ENCODE measurements around the gene PEDS1.

The PEDS1 gene

DNA sequence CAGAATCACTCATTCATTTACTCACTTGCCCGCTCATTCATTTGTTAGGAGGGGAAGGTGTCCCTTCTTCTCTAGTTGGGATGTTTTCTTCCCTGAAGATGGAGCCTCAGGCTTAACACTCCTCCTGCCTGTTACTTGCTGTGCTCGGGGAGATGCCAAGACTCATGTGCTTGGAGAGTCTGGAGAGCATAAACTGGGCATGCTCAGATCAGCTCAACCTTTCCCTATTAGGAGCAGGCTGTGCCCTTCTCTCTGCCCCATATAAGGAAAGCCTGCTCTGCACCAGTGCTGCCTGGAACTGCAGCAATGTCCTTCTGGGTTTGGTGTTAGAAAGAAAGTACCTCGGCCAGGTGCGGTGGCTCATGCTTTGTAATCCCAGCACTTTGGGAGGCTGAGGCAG is 22.5 kb downstream of the PEDS1 start:
- no peak for DNase-seq

- no peak for DNase-seq
Measured at GRCh38 chr20:50130356-50130723, 23.2 kb downstream of the PEDS1 start.

- DNase-seq, result no peak
Measured at GRCh38 chr20:50129662-50130355, 23.7 kb downstream of the PEDS1 start.

- no peak for DNase-seq
Measured at GRCh38 chr20:50128520-50128905, 25.0 kb downstream of the PEDS1 start.

GRCh38 chr20:50127587-50128519 is 25.7 kb downstream of the PEDS1 start:
- DNase-seq, result no peak

DNA sequence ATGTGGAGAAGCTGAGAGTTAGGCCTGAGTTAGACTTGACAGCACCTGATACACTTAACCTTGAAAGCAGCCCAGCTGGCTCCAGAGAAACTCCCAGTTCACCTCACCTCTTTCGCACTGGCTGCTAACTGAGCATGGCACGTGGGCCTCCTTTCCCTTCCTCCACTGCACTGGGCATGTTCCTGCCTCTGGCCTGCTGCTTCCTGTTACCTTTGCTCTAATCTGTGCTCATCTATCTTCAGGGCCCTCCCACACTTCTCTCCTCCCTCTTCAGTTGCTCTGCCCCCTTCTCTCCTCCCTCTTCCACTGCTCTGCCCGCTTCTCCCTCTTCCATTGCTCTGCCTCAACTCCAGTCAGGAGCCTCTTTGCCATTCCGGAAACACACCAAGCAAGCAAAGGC is 26.9 kb downstream of the PEDS1 start:
- DNase-seq, result no peak

- no peak for DNase-seq
Measured at GRCh38 chr20:50125279-50125678, 28.2 kb downstream of the PEDS1 start.

- DNase-seq, result no peak
Measured at GRCh38 chr20:50124496-50124895, 29.0 kb downstream of the PEDS1 start.

DNA sequence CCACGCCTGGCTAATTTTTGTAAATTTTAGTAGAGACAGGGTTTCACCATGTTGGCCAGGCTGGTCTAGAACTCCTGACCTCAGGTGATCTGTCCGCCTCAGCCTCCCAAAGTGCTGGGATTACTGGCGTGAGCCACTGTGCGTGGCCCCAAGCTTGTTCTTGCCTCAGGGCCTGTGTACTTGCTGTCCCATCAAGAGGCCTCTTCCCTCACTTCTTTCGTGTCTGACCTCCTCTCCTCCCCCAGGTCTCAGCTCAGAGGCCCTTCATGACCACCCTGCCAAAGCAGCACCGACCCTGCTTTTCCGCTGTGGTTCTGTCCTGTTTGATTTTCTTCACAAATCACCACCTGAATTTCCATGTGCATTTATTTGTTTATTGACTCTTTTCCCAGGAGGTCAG is 30.1 kb downstream of the PEDS1 start:
- DNase-seq, result no peak

DNA sequence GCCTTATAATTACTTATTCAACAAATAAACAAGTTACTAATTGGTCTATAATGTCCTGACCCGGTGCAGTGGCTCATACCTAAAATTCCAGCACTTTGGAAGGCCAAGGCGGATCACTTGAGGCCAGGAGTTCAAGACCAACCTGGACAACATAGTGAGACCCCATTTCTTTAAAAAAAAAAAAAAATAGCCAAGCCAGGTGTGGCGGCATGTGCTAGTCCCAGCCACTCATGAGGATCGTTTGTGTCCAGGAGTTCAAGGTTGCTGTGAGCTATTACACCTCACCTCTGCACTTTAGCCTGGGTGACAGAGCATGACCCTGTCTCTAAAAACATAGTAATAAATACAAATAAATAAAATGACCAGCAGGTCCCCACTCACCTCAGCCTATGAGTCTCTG is 30.8 kb downstream of the PEDS1 start:
- no peak for DNase-seq

DNA sequence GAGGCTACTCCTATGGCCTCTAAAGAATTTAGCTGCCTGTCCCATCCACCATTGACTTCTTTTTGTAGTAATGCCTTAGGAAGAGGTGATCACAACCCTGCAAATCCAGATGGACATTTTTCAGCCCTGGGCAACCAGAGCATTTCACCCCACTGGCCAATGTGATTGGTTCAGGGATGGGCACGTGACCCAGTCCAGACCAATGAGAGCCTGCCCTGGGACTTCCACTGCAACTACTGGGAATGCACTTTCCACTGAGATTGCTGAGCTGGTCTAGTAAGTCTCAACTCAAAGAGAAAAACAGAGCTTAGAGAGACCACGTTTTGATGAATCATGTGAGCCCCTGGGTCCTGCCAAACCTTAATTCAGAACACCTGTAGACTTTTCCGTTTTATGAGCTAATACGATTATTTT is 31.7 kb downstream of the PEDS1 start:
- no peak for DNase-seq

- peak; percentile 64 for DNase-seq
Measured at GRCh38 chr20:50120935-50121693, 32.4 kb downstream of the PEDS1 start.

DNA sequence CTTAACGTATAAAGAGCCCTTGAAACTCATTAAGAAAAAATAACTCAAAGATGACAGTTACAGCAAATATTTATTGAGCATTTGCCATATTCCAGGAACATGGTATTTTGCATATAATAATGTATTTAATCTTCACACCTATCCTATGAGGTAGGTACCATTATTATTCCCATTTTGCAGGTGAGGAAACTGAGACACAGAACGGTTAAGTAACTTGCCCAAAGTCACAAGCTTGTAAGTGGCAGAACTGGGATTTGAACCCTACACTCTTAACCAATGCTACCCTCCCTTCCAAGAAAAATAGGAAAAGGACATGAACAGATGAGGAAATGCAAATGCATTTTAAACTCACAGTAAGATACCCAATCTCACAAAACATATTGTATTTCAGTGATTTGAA is 35.3 kb downstream of the PEDS1 start:
- DNase-seq, result no peak

- DNase-seq, result no peak
Measured at GRCh38 chr20:50116368-50116999, 37.0 kb downstream of the PEDS1 start.

DNA sequence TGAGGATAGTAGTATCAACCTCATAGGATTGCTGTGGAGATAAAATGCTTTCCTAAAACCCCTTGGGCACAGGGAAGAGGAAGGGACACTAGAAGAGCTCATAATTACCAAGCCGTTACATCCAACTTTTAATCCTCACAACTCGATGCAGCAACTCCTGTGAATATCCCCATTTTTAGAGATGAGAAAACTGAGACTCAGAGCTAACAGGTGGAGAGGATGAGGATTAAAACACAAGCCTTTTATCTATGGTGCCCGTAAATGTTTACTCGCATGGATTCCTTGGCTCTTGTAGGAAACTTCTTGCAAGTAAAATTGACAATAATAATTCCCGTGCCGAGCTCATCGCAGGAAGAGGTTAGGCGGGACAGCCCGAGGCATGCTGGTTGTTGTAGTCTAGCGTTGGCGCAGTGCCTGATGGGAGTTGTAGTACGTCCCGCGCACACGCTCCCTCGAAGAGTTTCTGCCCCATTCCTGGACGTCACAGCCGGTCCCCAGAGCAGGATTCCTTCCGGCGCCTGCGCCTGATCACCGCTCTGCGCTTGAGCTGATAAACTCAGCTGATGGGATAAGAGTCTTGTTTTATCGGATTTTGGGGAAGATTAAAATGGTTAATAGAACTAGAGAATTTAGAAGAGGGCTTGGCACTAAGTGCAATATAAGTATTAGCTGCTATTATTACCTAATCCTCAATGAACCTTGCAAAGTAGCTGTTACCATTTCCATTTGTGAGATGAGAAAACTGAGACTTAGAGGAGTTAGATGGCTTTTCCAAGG is 37.7 kb downstream of the PEDS1 start:
- peak; percentile 94 for DNase-seq

GRCh38 chr20:50115041-50115512 is 38.4 kb downstream of the PEDS1 start:
- no peak for DNase-seq

DNA sequence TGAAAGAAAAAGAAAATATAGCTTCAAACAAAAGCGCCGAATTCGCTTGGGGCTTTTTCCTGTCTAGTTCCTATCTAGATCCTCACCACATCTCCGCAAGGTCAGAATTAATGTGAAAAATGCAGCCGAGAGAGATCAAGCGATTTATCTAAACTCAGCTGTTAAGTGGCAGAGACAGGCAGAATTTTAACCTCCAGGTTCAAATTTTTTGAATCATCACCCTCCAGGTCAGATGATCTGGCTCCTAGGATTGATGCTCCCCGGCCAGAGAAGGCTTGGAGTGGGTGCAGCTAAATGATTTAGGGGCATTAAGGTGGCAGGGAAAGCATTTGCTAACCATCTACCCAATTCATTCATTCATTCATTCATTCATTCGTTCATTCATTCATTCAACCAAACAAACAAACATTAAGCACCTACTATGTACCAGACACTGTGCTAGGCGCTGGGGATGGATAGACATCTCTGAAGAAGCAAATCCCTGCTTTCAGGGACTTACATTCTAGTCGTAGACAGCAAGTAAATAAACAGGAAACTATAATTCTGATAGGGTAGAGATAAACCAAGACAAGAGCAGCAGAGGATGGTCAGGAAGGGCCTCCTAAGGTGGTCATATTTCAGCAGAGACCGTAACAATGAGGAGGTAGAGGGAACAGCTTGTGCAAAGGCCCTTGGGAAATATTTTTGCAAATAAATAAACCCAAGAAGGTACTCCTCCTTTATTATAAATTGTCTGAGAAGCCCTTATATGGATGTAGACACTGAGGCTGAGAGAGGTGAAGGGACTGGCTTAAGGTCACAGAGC is 39.9 kb downstream of the PEDS1 start:
- no peak for DNase-seq

DNA sequence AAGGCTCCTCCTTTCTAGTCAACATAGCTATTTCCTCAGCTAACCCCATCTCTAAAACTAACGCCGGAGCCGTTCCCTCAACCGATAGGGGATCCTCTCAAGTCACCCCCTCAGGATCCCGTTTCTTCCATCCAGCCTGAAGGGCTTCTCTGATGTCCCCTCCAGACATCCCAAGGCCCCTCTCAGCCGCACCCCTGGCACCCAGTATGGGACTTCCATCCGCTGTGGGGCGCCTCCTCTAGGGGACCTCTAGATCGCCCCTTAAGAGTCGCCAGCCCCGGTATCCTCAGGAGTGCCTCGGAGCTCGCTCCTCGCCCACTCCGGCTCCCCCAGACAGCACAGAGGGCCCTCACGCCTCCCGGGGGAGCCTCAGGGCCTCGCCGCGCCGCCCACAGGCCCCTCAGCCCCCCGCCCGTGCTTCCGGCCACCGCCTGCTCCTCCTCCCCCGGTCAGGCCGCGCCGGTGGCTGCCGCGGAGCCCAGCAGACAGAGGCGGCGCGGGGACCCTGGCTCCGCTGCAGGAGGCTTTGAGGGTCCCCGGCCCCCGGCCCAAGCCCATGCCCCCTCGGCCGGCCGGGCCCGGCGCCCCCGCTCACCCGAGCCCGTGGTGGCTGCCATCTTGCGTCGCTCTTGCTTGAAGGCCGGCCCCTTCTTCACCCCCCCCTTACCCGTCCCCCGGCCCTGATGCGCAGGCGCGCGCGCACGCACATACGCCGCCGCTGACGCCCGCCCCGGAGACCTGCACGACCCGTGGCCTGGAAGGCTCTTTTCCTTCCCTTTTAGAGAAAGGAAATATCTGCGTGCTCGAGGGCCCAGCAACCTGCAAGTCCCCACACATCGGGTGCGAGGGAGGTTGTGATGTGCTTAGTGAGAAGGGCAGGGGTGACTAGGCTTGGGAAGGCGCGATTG is 40.8 kb downstream of the PEDS1 start, which contains the start of gene UBE2V1:
UBE2V1 (minus strand) TSS at position 639 of the 908 bp plus-strand sequence; CDS start at position 617, 22 bp downstream.
- peak; percentile 77 for DNase-seq

DNA sequence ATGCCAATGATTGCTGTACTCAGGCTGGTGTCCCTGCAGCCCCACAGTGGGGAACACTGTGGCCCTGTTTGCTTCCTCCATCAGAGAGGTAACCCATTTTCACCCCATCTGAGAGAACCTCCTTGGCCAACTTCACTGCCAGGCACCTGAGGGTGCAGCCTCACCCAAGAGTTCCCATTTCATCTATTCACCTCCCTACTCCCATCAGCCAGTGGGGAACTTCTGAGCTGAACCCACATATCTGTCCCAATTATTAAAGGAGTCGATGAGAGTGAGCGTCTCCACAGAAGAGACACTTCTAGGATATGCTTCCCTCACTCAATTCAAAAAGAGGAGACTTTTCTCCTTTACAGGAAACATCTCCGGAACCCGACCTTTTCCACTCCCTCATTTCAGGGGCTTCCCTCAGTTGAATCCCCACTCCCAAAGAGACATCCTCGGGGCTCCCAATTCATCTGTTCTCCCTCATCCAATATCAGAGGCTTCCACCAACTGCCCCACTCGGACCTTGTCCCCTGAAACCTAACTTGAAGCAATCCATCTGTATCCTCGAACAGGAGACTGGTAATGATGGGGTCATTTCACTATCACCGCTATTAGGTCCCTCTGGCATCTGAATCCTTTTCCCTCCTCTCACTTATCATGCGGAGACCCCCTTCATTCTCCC is 41.6 kb downstream of the PEDS1 start:
- no peak for DNase-seq

Data from NCI-H774 (cell line).